Astrocyte of the spinal cord (primary cell): ENCODE results near the gene HSF2BP.
"Not testable (repeated sequence)": the region's sequence is repeated elsewhere in the genome, so short reads cannot be mapped to it uniquely, and the experiment has no call there.

Experiments used
- DNase-seq: peaks from one replicate; pipeline ENCODE4 v3.0.0; 2011; ENCODE audit warnings: low read depth, low spot score
- H3K4me3 ChIP-seq: 2 replicates; pipeline ENCODE4 v1.5.1; 2011; ENCODE audit warnings: low read depth, mild to moderate bottlenecking, low read length, moderate library complexity
- in situ Hi-C: cut with HindIII; loops from 2 replicates; pipeline ENCODE4 v1.10.0; 2017; ENCODE audit warnings: low sequenced_read_pairs
- TF ChIP-seq, protein P1 (sequence below): IDR thresholded peaks from 2 replicates; pipeline ENCODE4 v1.5.1; 2012; ENCODE audit warnings: low read depth, mild to moderate bottlenecking, low read length, inconsistent platforms

The HSF2BP gene

GRCh38 chr21:43699933-43700599 lies 40.8 kb upstream of the HSF2BP start:
- TF ChIP-seq, protein P1, sequence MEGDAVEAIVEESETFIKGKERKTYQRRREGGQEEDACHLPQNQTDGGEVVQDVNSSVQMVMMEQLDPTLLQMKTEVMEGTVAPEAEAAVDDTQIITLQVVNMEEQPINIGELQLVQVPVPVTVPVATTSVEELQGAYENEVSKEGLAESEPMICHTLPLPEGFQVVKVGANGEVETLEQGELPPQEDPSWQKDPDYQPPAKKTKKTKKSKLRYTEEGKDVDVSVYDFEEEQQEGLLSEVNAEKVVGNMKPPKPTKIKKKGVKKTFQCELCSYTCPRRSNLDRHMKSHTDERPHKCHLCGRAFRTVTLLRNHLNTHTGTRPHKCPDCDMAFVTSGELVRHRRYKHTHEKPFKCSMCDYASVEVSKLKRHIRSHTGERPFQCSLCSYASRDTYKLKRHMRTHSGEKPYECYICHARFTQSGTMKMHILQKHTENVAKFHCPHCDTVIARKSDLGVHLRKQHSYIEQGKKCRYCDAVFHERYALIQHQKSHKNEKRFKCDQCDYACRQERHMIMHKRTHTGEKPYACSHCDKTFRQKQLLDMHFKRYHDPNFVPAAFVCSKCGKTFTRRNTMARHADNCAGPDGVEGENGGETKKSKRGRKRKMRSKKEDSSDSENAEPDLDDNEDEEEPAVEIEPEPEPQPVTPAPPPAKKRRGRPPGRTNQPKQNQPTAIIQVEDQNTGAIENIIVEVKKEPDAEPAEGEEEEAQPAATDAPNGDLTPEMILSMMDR, result no peak
- in situ Hi-C loops, result no loop called here
- no peak for DNase-seq

DNA sequence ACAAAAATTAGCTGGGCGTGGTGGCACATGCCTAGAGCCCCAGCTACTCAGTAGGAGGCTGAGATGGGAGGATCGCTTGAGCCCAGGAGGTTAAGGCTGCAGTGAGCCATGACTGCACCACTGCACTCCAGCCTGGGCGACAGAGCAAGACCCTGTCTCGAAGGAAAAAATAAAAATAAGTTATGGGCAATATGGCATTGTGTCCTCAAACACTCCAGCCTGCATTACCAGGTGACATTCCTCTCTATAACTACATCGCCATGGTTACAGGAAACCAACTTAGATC lies 40.1 kb upstream of the HSF2BP start:
- DNase-seq, H3K4me3 ChIP-seq, in situ Hi-C loops: not testable (repeated sequence)

More at GRCh38 chr21:43699933-43700599, 40.8 kb upstream of the HSF2BP start:
- no peak overlapping the region for H3K4me3 ChIP-seq

- in situ Hi-C loops, result no loop called here
- DNase-seq, result peak; percentile 29
- H3K4me3 ChIP-seq, result no peak overlapping the region
- TF ChIP-seq, protein P1, result no peak
Measured at GRCh38 chr21:43697758-43698643, 38.7 kb upstream of the HSF2BP start.

GRCh38 chr21:43696214-43696613 lies 36.9 kb upstream of the HSF2BP start:
- TF ChIP-seq, protein P1, result no peak
- in situ Hi-C loops, result no loop called here
- DNase-seq, result no peak
- no peak overlapping the region for H3K4me3 ChIP-seq

DNA sequence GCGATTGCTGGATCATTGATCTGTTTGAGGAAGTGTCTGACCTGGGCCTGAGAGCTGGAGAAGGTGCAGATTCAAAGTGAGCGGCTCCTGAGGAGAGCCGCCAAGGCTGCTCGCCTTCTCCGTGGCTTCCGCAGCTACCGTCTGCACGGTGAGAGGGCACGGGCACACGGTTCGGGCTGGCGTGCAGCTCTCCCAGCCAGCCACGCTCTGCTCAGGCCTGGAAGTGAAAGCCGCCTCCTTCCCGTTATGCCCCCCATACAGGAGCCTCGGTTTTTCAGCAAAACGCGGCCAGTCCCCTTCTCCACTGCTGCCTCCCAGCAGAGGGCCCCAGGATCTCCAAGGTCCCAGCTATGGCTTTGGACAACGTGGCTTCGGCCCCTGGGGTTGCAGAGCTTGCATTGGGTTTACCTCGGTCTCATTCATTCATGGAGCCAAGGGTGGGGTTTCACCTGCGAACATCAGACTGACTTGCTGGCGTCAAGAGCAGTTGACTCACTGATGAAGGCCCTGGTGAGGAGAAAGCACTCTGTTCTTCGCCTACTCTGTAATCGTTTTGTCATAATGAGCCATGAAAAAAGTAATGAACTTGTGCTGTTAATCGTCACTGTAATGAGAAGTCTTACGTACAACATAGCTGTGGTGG lies 35.3 kb upstream of the HSF2BP start:
- in situ Hi-C loops, result no loop called here
- no peak for DNase-seq
- TF ChIP-seq, protein P1, result no peak
- H3K4me3 ChIP-seq, result no peak overlapping the region

GRCh38 chr21:43693981-43694380 lies 34.7 kb upstream of the HSF2BP start:
- TF ChIP-seq, protein P1, result no peak
- in situ Hi-C loops, result no loop called here

GRCh38 chr21:43692949-43693348 lies 33.7 kb upstream of the HSF2BP start:
- no peak overlapping the region for H3K4me3 ChIP-seq
- in situ Hi-C loops, result no loop called here
- TF ChIP-seq, protein P1, result no peak
- DNase-seq, result no peak

More at GRCh38 chr21:43693981-43694380, 34.7 kb upstream of the HSF2BP start:
- DNase-seq, result no peak
- no peak overlapping the region for H3K4me3 ChIP-seq
